ENCODE measurements around the gene SBNO1.

GRCh38 chr12:123267335-123267920, 97.2 kb downstream of the SBNO1 start:
- TF ChIP-seq CTCF (IDR thresholded peaks at IDR 0.05) (no peak), POLR2A (IDR thresholded peaks at IDR 0.05) (no peak)
